Esophagus muscularis mucosa (tissue), 3 donors: Measurements from ENCODE around the gene GDF2.

Experiments used
- CTCF ChIP-seq, 3 experiments: fragments of 200-600 bp in 2 of 3; fragments of 450-650 bp in 1 of 3; sonication (generic) in 2 of 3; IDR thresholded peaks; one replicate each; pipeline ENCODE4 v1.5.1; 2017 to 2019; ENCODE audit warnings: antibody characterized with exemption in 3 of 3, mild to moderate bottlenecking in 2 of 3, moderate library complexity in 1 of 3
- POLR2A ChIP-seq: fragments of 450-650 bp; IDR thresholded peaks from one replicate; pipeline ENCODE4 v1.6.1; 2017; ENCODE audit warnings: antibody characterized with exemption, moderate library complexity, mild to moderate bottlenecking, low read depth
- POLR2AphosphoS5 ChIP-seq, 2 donors: sonication (generic); formaldehyde crosslinking; IDR thresholded peaks; one replicate each; pipeline ENCODE4 v1.6.1; 2017; ENCODE audit warnings: antibody characterized with exemption in 2 of 2

- TF ChIP-seq POLR2A (no peak), CTCF (IDR thresholded peaks at IDR 0.05) (no peak), POLR2AphosphoS5 (IDR thresholded peaks at IDR 0.05) (no peak)
Measured at GRCh38 chr10:47348138-47348651, 25.9 kb downstream of the GDF2 start, which contains the start of gene RBP3.
